Measurements from ENCODE around the gene FBH1.
"Not testable (repeated sequence)": the region's sequence is repeated elsewhere in the genome, so short reads cannot be mapped to it uniquely, and the experiment has no call there.

The FBH1 gene

DNA sequence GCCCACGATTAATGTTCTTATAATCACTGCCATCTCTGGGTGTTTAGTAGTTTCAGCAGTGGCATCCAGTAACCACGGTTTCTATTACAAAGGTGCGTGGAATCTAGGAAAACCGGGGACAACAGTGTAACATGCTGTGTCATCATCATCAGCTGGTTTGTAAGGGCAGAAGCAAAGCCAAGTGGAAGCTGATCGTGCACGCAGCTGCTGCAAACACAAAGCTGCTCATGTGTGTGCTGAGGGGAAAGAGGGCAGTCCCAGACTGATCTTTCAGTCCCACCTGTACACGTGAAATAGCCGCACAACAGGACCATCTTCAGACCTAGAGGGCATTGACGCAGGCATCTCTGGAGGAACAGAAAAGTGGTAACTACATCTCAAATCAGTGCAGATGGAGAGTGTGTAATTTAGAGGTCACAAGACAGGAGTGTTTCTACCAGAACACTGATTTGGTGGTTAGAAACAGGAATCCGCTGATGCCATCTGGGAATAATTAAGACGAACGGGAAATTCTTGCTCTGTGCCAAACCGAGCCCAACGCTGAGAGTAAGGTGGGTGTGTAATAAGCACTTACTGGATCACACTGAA lies 13.8 kb upstream of the FBH1 start:
- no peak for DNase-seq (ENCODE audit: low spot score)

DNA sequence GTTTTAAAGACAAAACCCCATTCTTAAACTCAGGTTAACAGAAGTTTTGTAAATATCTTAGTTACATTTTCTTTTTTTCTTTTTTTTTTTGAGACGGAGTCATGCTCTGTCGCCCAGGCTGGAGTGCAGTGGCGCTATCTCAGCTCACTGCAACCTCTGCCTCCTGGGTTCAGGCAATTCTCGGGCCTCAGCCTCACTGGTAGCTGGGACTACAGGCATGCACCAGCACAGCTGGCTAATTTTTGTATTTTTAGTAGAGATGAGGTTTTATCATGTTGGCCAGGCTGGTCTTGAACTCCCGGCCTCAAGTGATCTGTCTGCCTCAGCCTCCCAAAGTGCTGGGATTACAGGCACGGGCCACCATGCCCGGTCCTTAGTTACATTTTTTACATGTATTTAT lies 13.0 kb upstream of the FBH1 start:
- not testable (repeated sequence) for DNase-seq (ENCODE audit: low spot score)

DNA sequence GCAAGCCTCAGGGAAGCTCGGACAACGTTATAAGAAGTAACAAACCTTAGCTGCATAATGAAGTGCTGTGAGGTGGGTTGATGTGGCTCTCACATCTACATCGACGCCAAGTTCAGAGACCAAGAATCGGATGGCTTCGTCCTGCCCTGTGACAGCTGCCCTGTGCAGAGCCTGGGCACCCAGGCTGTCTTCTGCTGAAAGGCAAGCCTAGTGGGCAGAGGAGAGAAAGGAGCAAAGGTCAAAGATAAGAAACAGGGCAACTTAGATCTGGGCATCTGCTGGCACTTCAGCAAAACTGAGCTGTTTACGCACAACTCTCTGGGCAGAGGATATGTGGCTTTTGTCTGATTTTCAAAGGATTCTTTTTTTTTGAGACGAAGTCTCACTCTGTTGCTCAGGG lies 7.1 kb upstream of the FBH1 start:
- no peak for DNase-seq (ENCODE audit: low spot score)

DNA sequence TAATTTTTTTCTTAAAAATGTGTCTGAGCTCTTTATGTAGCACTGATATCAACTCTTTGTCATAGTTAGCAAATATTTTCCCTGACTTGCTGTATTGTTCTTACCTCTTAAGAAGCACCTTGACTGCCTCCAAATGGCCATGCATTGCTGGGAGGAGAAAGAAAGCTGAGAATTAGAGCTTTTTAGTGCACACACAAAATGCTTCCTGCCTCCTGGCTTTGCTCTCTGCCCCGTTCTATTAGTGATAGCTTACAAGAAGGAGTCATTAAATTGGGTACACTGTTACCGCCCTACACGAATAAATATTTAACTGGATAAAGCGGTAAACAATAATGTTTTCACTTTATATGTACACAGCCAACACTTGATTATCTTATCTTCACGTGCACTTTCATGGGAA lies 4.4 kb upstream of the FBH1 start:
- no peak for DNase-seq (ENCODE audit: low spot score)

GRCh38 chr10:5887029-5887428 lies 3.0 kb upstream of the FBH1 start:
- DNase-seq (ENCODE audit: low spot score), result no peak

GRCh38 chr10:5887641-5888040 lies 2.4 kb upstream of the FBH1 start:
- no peak for DNase-seq (ENCODE audit: low spot score)

- DNase-seq (ENCODE audit: low spot score), result no peak
Measured at GRCh38 chr10:5888351-5888750, 1.7 kb upstream of the FBH1 start.

DNA sequence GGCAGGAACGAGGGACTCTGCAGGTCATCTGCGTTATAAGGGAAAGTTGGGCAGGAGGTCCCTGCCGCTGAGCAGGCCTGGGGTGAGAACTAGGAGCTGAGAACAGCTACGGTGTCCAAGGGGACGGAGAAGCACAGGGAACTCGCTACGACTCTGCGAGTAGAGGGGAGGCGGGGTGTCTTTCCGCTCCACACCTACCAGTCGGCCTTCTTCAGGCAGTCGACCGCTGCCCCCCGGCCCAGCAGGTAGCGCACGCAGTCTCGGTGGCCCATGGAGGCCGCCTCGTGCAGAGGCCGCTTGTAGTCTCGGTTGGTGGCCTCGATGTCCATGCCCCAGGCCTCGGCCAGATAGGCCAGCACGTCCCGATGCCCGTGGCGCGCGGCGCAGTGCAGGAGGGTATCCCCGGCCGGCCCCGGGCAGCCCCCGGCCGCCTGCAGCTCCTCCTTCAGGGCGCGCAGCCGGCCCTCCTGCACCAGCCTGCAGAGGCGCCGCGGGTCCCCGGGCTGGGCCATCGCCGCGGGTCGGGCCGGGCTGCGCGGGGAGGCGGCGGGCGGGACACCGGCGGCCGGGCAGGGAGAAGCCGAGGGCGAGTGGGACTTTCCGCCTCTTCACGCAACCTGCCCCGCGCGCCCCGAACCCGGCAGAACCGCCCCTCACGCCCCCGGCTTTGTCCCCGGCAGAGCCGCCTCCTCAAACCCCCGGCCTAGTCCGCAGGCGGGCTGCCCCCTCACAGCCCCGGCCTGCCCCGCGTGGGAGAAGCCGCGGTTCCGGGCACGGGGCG lies 1.0 kb upstream of the FBH1 start:
- DNase-seq (ENCODE audit: low spot score), result no peak

GRCh38 chr10:5890452-5890915 lies 441 bp downstream of the FBH1 start:
- DNase-seq (ENCODE audit: low spot score), result no peak

DNA sequence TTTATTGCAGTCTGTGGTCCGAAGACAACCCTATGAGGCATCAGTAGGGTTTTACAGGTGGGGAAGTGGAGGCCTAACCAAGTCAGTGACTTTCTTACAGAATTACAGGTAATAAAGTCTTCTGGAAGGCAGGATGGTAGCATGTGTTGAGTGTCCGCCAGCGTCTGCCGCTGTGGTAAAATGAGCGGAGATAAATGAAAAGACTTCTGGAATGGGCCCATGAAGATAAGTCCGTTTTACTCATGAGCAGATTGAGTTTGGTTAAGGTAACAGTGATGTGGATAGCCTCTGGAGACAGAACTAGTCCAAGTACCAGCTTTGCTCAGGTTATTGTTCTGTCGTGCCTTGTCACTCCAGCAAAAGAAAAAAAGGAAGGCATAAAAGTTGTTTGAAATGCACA lies 966 bp downstream of the FBH1 start:
- DNase-seq (ENCODE audit: low spot score), result no peak

- DNase-seq (ENCODE audit: low spot score), result no peak
Measured at GRCh38 chr10:5892007-5892406, 2.0 kb downstream of the FBH1 start.

- DNase-seq (ENCODE audit: low spot score), result no peak
Measured at GRCh38 chr10:5893321-5893720, 3.3 kb downstream of the FBH1 start.

DNA sequence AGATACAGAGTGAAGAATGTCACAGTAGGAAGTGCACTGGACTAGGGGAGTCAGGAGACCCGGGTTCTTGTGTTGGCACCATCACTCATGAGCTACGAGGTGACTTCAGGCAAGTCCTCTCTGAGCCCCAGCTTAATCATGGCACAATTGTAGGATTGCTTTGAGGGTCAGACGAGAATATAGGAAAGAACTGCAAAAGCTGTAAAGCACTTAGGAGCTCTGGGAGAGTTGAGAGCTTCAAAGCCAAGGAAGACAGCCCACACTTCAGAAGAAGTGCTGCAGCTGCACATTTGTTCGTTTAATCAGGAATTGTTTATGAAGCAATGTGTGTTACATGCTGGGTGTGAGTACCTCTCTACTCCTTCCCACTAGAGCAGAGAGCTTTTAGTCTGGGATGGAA lies 4.4 kb downstream of the FBH1 start:
- no peak for DNase-seq (ENCODE audit: low spot score)

DNA sequence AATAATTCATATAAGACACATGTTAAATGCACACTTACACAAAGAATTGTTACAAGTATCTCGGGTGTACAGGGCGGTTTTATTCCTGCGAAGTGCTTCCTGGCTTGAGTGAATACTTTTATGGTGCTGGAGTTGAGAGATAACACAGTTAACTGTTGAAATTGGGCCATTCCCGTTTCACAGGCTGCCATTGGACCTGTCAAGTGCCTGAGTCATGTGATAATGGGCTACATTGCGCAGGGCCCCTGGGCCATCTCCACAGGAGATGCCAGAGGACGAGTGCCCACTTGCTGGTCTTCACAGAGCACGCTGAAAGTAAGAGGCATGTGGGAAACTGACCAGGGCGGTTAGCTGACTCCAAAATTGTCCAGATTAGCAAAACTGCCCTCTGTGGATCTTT lies 4.8 kb downstream of the FBH1 start:
- DNase-seq (ENCODE audit: low spot score), result no peak

- no peak for DNase-seq (ENCODE audit: low spot score)
Measured at GRCh38 chr10:5895365-5895764, 5.3 kb downstream of the FBH1 start.

DNA sequence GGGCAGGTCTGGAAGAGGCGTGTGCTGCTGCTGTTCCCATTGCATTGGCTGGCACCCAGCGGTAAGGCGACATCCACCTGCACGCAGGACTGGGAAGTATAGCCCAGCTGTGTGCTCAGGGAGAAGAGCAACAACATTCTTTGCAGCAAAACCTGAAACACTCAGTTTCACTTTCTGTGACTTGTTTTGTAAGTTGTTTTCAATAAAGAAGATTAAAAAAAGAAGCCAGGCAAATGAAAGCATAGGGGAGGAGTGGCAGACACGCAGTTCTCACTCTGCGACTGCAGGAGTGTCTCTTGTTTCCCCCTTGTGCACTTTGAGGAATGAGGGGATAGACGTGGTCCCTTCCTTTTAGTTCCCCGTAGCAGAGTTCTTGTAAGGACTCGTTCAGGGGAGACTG lies 5.8 kb downstream of the FBH1 start:
- DNase-seq (ENCODE audit: low spot score), result no peak

- no peak for DNase-seq (ENCODE audit: low spot score)
Measured at GRCh38 chr10:5896208-5897052, 6.4 kb downstream of the FBH1 start.

DNA sequence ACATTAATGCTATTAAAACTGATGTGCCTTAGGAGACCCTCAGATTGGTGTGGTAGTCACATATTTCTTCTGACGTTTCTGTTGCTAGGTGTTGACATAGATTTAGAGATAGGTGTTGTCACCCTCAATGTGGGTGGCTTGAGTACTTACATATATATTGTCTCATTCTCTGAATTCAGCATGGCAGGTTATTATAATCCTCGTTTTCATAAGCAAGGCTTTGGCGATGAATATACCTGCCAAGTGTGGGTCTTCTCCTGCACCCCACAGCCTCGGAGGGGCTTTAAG lies 7.0 kb downstream of the FBH1 start:
- no peak for DNase-seq (ENCODE audit: low spot score)

- DNase-seq (ENCODE audit: low spot score), result no peak
Measured at GRCh38 chr10:5897504-5897903, 7.5 kb downstream of the FBH1 start.

DNA sequence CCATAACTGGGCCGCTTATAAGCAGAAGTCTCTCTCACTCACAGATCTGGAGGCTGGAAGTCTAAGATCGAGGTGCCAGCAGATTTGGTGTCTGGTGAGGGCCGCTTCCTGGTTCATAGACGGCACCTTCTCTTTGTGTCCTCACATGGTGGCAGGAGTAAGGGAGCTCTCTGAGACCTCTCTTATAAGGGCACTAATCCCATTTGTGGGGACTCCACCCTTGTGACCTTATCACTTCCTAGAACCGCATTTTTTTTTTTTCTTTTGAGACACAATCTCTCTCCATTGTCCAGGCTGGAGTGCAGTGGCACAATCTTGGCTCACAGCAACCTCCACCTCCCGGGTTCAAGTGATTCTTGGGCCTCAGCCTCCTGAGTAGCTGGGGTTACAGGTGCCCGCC lies 8.1 kb downstream of the FBH1 start:
- no peak for DNase-seq (ENCODE audit: low spot score)

GRCh38 chr10:5900247-5900646 lies 10.2 kb downstream of the FBH1 start:
- no peak for DNase-seq (ENCODE audit: low spot score)

DNA sequence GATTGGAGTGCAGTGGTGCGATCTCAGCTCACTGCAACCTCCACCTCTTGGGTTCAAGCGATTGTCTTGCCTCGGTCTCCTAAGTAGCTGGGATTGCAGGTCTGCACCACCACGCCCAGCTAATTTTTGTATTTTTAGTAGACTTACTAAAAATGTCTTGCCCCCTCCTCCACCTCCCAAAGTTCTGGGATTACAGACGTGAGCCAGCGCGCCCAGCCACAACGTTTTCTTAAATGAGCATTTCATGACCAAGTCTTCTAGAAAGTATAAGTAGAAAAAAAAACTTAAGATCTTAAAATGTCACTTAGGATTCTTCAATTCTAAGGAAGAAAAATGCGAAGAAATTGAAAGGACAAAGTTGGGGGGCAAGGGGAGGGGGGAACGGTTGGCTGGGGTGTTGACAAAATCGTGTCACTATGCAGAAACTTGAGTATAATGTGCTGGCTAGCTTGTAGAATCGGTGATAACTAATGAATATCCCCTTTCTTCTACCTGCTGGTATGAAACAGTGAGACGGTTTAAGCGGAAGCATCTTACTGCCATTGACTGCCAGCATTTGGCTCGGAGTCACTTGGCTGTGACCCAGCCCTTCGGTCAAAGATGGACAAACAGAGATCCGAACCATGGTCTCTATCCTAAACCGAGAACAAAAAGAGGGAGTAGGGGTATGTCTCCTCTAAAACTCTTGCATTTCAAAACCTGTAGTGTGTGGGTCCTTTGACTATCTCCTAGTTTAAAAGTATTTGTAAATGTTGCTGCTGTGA lies 12.7 kb downstream of the FBH1 start:
- DNase-seq (ENCODE audit: low spot score), result no peak

GRCh38 chr10:5903563-5903962 lies 13.5 kb downstream of the FBH1 start:
- DNase-seq (ENCODE audit: low spot score), result no peak
